T-helper 2 cell treated with Interferon-gamma antibody and Interleukin-4, amounts not matched to agents 5 μg/mL and 100 μg/mL, for 36 hours (primary cell): ENCODE results near the gene ERMN.

Source experiments
- DNase-seq: peaks from one replicate; pipeline ENCODE4 v3.0.0; 2021; ENCODE audit warnings: low spot score
- H3K27ac Mint-ChIP-seq: one replicate; pipeline ENCODE4 v1.8.0; 2021; ENCODE audit warnings: mild to moderate bottlenecking, mixed read lengths
- H3K27me3 Mint-ChIP-seq: one replicate; pipeline ENCODE4 v1.8.0; 2021; ENCODE audit warnings: low read depth, mixed read lengths
- H3K36me3 Mint-ChIP-seq: one replicate; pipeline ENCODE4 v1.8.0; 2021; ENCODE audit warnings: low read depth, mixed read lengths
- H3K4me1 Mint-ChIP-seq: one replicate; pipeline ENCODE4 v1.8.0; 2021; ENCODE audit warnings: low read depth, mixed read lengths
- H3K4me3 Mint-ChIP-seq: one replicate; pipeline ENCODE4 v1.8.0; 2022; ENCODE audit warnings: mild to moderate bottlenecking, moderate library complexity, mixed read lengths
- H3K9me3 Mint-ChIP-seq: one replicate; pipeline ENCODE4 v1.8.0; 2021; ENCODE audit warnings: mixed read lengths

The ERMN gene

GRCh38 chr2:157320409-157320808 is 5.2 kb downstream of the ERMN start:
- H3K4me3 Mint-ChIP-seq: no peak overlapping the region
- peaks cover 12% of the 10 kb centered on the region for H3K4me1 Mint-ChIP-seq
- H3K27ac Mint-ChIP-seq: no peak overlapping the region
- H3K9me3 Mint-ChIP-seq: no peaks in the 10 kb centered on the region
- no peak for DNase-seq
- H3K36me3 Mint-ChIP-seq: peaks cover 17% of the 10 kb centered on the region
- H3K27me3 Mint-ChIP-seq: no peaks in the 10 kb centered on the region

- Mint-ChIP-seq H3K4me1 (peaks cover 12% of the 10 kb centered on the region), H3K27me3 (no peaks in the 10 kb centered on the region), H3K27ac (no peak overlapping the region), H3K36me3 (peaks cover 16% of the 10 kb centered on the region), H3K4me3 (no peak overlapping the region), H3K9me3 (no peaks in the 10 kb centered on the region)
- DNase-seq: no peak
Measured at GRCh38 chr2:157319795-157320194, 5.8 kb downstream of the ERMN start.

GRCh38 chr2:157318884-157319283 is 6.7 kb downstream of the ERMN start:
- DNase-seq: no peak
- Mint-ChIP-seq H3K27me3 (no peaks in the 10 kb centered on the region), H3K4me1 (peaks cover 12% of the 10 kb centered on the region), H3K27ac (no peak overlapping the region), H3K4me3 (no peak overlapping the region), H3K9me3 (no peaks in the 10 kb centered on the region), H3K36me3 (peaks cover 16% of the 10 kb centered on the region)

GRCh38 chr2:157315901-157316300 is 9.7 kb downstream of the ERMN start:
- Mint-ChIP-seq H3K27me3 (no peaks in the 10 kb centered on the region), H3K4me1 (peaks cover 13% of the 10 kb centered on the region), H3K27ac (no peak overlapping the region), H3K36me3 (peaks cover 5% of the 10 kb centered on the region), H3K4me3 (no peak overlapping the region), H3K9me3 (no peaks in the 10 kb centered on the region)
- no peak for DNase-seq

- Mint-ChIP-seq H3K27me3 (no peaks in the 10 kb centered on the region), H3K36me3 (peaks cover 2% of the 10 kb centered on the region), H3K9me3 (no peaks in the 10 kb centered on the region), H3K27ac (no peak overlapping the region), H3K4me1 (peaks cover 9% of the 10 kb centered on the region), H3K4me3 (no peak overlapping the region)
- DNase-seq: no peak
Measured at GRCh38 chr2:157312866-157313486, 12.6 kb downstream of the ERMN start.

GRCh38 chr2:157311706-157312105 is 13.9 kb downstream of the ERMN start:
- peaks cover 14% of the 10 kb centered on the region for H3K4me1 Mint-ChIP-seq
- H3K27ac Mint-ChIP-seq: no peak overlapping the region
- no peaks in the 10 kb centered on the region for H3K36me3 Mint-ChIP-seq
- no peak overlapping the region for H3K4me3 Mint-ChIP-seq
- no peaks in the 10 kb centered on the region for H3K9me3 Mint-ChIP-seq
- no peak for DNase-seq
- H3K27me3 Mint-ChIP-seq: no peaks in the 10 kb centered on the region

- Mint-ChIP-seq H3K9me3 (no peaks in the 10 kb centered on the region), H3K27ac (no peak overlapping the region), H3K4me1 (peaks cover 17% of the 10 kb centered on the region), H3K36me3 (no peaks in the 10 kb centered on the region), H3K27me3 (no peaks in the 10 kb centered on the region), H3K4me3 (no peak overlapping the region)
- no peak for DNase-seq
Measured at GRCh38 chr2:157309878-157310277, 15.7 kb downstream of the ERMN start.

- peaks cover 3% of the 10 kb centered on the region for H3K27me3 Mint-ChIP-seq
- H3K9me3 Mint-ChIP-seq: no peaks in the 10 kb centered on the region
- no peak overlapping the region for H3K4me3 Mint-ChIP-seq
- no peak overlapping the region for H3K27ac Mint-ChIP-seq
- H3K36me3 Mint-ChIP-seq: no peaks in the 10 kb centered on the region
- no peak for DNase-seq
- H3K4me1 Mint-ChIP-seq: peaks cover 16% of the 10 kb centered on the region
Measured at GRCh38 chr2:157307021-157307420, 18.6 kb downstream of the ERMN start.

GRCh38 chr2:157305723-157306110 is 19.9 kb downstream of the ERMN start:
- Mint-ChIP-seq H3K27ac (no peak overlapping the region), H3K4me3 (no peak overlapping the region), H3K36me3 (no peaks in the 10 kb centered on the region), H3K27me3 (peaks cover 3% of the 10 kb centered on the region), H3K9me3 (no peaks in the 10 kb centered on the region), H3K4me1 (peaks cover 15% of the 10 kb centered on the region)
- no peak for DNase-seq

GRCh38 chr2:157304811-157305722 is 20.6 kb downstream of the ERMN start:
- no peak for DNase-seq
- H3K27me3 Mint-ChIP-seq: peaks cover 3% of the 10 kb centered on the region
- H3K36me3 Mint-ChIP-seq: no peaks in the 10 kb centered on the region
- peaks cover 15% of the 10 kb centered on the region for H3K4me1 Mint-ChIP-seq
- no peak overlapping the region for H3K27ac Mint-ChIP-seq
- no peaks in the 10 kb centered on the region for H3K9me3 Mint-ChIP-seq
- H3K4me3 Mint-ChIP-seq: no peak overlapping the region

- H3K4me3 Mint-ChIP-seq: no peak overlapping the region
- H3K27me3 Mint-ChIP-seq: peaks cover 6% of the 10 kb centered on the region
- H3K9me3 Mint-ChIP-seq: no peaks in the 10 kb centered on the region
- no peak for DNase-seq
- no peaks in the 10 kb centered on the region for H3K36me3 Mint-ChIP-seq
- no peak overlapping the region for H3K27ac Mint-ChIP-seq
- H3K4me1 Mint-ChIP-seq: peaks cover 15% of the 10 kb centered on the region
Measured at GRCh38 chr2:157303612-157304011, 22.0 kb downstream of the ERMN start.

- no peak for DNase-seq
Measured at GRCh38 chr2:157302492-157303099, 23.0 kb downstream of the ERMN start.

GRCh38 chr2:157301307-157301706 is 24.3 kb downstream of the ERMN start:
- Mint-ChIP-seq H3K36me3 (no peaks in the 10 kb centered on the region), H3K27ac (no peak overlapping the region), H3K27me3 (peaks cover 7% of the 10 kb centered on the region), H3K4me1 (peaks cover 7% of the 10 kb centered on the region), H3K9me3 (no peaks in the 10 kb centered on the region), H3K4me3 (no peak overlapping the region)
- no peak for DNase-seq

More at GRCh38 chr2:157302492-157303099, 23.0 kb downstream of the ERMN start:
- no peak overlapping the region for H3K27ac Mint-ChIP-seq
- H3K27me3 Mint-ChIP-seq: peaks cover 7% of the 10 kb centered on the region
- no peak overlapping the region for H3K4me3 Mint-ChIP-seq
- no peaks in the 10 kb centered on the region for H3K9me3 Mint-ChIP-seq
- no peaks in the 10 kb centered on the region for H3K36me3 Mint-ChIP-seq
- peaks cover 14% of the 10 kb centered on the region for H3K4me1 Mint-ChIP-seq

GRCh38 chr2:157296958-157297357 is 28.7 kb downstream of the ERMN start:
- Mint-ChIP-seq H3K9me3 (no peaks in the 10 kb centered on the region), H3K4me1 (peaks cover 5% of the 10 kb centered on the region)

More at GRCh38 chr2:157296958-157297357, 28.7 kb downstream of the ERMN start:
- H3K4me3 Mint-ChIP-seq: no peak overlapping the region
- H3K36me3 Mint-ChIP-seq: no peaks in the 10 kb centered on the region
- H3K27ac Mint-ChIP-seq: no peak overlapping the region
- H3K27me3 Mint-ChIP-seq: peaks cover 4% of the 10 kb centered on the region
- DNase-seq: no peak
